Type B pancreatic cell (in vitro differentiated cells): Measurements from ENCODE around the gene TMEM97. TPM values are rescaled to one million over a fixed set of nuclear protein-coding genes. Genes with fewer than 3 reads are reported as not detected.
A peak's percentile ranks its signal among the peaks of the same experiment; 100 is the strongest.

Source experiments
- DNase-seq: peaks from one replicate; pipeline ENCODE4 v3.0.0; 2021; ENCODE audit warnings: mixed read lengths; ENCODE audit not compliant: unreplicated experiment; ENCODE audit errors: extremely low spot score
- H3K27ac Mint-ChIP-seq: 2 replicates; pipeline ENCODE4 v1.8.0; 2021; ENCODE audit warnings: mild to moderate bottlenecking, mixed read lengths
- H3K27me3 Mint-ChIP-seq: 2 replicates; pipeline ENCODE4 v1.8.0; 2021; ENCODE audit warnings: mixed read lengths
- H3K36me3 Mint-ChIP-seq: 2 replicates; pipeline ENCODE4 v1.8.0; 2021; ENCODE audit warnings: mixed read lengths
- H3K4me1 Mint-ChIP-seq: one replicate; pipeline ENCODE4 v1.8.0; 2021; ENCODE audit warnings: mixed read lengths; ENCODE audit not compliant: unreplicated experiment
- H3K4me3 Mint-ChIP-seq: 2 replicates; pipeline ENCODE4 v1.8.0; 2021; ENCODE audit warnings: mild to moderate bottlenecking, mixed read lengths
- H3K9me3 Mint-ChIP-seq: 2 replicates; pipeline ENCODE4 v1.8.0; 2021; ENCODE audit warnings: mixed read lengths
- CTCF ChIP-seq: fragments of 200-600 bp; sonication (generic); conservative IDR thresholded peaks from 2 replicates; pipeline ENCODE4 v1.5.0; 2021; ENCODE audit warnings: antibody characterized with exemption, mild to moderate bottlenecking
- total RNA-seq: library from RNA; stranded (reverse); gene quantifications from 2 replicates; pipeline ENCODE4 v1.2.1, GENCODE V29; 2021; ENCODE audit warnings: low replicate concordance

The TMEM97 gene
- total RNA-seq, 1 donor from 2014 or later: 99.9 TPM

GRCh38 chr17:28368915-28369683 is 50.1 kb downstream of the TMEM97 start:
- H3K27me3 Mint-ChIP-seq: peaks cover 12% of the 10 kb centered on the region
- peaks cover 4% of the 10 kb centered on the region for H3K36me3 Mint-ChIP-seq
- TF ChIP-seq CTCF: no peak
- no peaks in the 10 kb centered on the region for H3K9me3 Mint-ChIP-seq
- H3K4me1 Mint-ChIP-seq: peaks cover 28% of the 10 kb centered on the region
- H3K27ac Mint-ChIP-seq: no peak overlapping the region
- no peak overlapping the region for H3K4me3 Mint-ChIP-seq
- no peak for DNase-seq

DNA sequence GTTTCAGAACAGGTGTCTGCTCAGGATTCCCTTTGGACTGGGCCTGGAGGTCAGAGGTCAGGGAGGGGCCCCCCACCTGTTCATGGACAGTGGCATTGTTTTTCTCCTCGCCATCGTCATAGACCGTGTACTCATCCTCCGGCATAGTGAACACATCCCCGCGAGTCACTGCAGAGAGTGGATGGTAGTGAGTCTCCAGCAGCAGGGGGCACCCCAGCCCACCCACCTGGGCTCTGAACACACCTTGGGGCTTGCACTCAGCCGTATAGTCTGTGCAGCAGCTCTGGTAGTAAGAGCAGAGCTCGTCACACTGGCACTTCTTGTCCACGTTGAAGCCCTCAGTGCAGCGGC is 50.7 kb downstream of the TMEM97 start:
- Mint-ChIP-seq H3K27ac (peak overlapping the region; percentile 91), H3K4me3 (peak overlapping the region; percentile 79), H3K36me3 (peaks cover 4% of the 10 kb centered on the region), H3K4me1 (peaks cover 28% of the 10 kb centered on the region), H3K9me3 (no peaks in the 10 kb centered on the region), H3K27me3 (peaks cover 12% of the 10 kb centered on the region)
- no peak for TF ChIP-seq CTCF
- no peak for DNase-seq

GRCh38 chr17:28370035-28370743 is 51.2 kb downstream of the TMEM97 start, which contains the start of gene VTN:
Gene VTN (minus strand): TSS chr17:28370307. CDS start chr17:28370203, 104 bp downstream.
- no peak for DNase-seq
- peaks cover 14% of the 10 kb centered on the region for H3K27me3 Mint-ChIP-seq
- no peaks in the 10 kb centered on the region for H3K9me3 Mint-ChIP-seq
- peak within 1 kb of the TSS; percentile 92 for H3K4me3 Mint-ChIP-seq
- H3K36me3 Mint-ChIP-seq: peaks cover 4% of the 10 kb centered on the region
- peak within 1 kb of the TSS; percentile 91 for H3K27ac Mint-ChIP-seq
- H3K4me1 Mint-ChIP-seq: peaks cover 28% of the 10 kb centered on the region
- TF ChIP-seq CTCF: no peak

GRCh38 chr17:28370744-28371103 is 51.7 kb downstream of the TMEM97 start:
- no peak for TF ChIP-seq CTCF
- Mint-ChIP-seq H3K27me3 (peaks cover 14% of the 10 kb centered on the region), H3K4me1 (peaks cover 28% of the 10 kb centered on the region), H3K9me3 (no peaks in the 10 kb centered on the region), H3K27ac (peak overlapping the region; percentile 91), H3K36me3 (peaks cover 4% of the 10 kb centered on the region), H3K4me3 (peak overlapping the region; percentile 92)
- no peak for DNase-seq

DNA sequence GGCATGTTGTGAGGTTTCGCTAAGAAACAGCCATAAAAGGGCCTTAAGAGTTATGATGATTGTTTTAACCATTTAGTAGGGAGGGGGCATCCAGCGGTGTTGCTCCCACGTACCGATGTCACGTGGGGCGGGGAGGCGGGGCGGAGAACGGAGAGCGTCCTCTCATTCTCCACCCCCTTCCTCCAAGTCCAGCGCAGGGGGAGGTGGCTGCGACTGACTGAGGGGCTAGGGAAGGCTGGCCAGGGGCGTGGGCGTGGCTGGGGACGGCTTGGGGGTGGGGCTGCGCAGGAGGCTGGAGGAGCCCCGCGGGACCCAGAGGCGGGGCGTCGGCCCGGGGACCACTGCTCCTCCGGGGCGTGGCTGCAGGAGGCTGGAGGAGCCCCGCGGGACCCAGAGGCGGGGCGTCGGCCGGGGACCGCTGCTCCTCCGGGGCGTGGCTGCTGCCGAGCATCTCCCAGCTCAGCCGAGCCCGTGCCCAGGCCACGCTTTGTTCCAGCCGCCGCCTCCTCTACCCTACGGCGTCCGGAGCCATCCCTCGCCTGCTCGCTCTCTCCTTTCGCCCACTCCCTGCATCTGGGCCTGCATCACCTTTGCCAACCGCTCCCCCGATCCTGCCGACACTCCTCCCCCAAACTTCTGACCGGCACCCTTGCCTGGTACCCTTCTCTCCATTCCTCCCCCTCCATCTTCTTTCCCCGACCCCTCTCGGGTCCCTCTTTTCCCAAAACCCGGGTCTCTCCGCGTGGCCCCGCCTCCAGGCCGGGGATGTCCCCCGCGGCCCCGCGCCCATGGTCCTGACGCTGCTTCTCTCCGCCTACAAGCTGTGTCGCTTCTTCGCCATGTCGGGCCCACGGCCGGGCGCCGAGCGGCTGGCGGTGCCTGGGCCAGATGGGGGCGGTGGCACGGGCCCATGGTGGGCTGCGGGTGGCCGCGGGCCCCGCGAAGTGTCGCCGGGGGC is 52.5 kb downstream of the TMEM97 start, which contains the start of gene SARM1:
Gene SARM1 (plus strand): TSS at position 450 of the 958 bp plus-strand sequence. CDS start 339 bp downstream, at position 789.
- Mint-ChIP-seq H3K36me3 (peaks cover 4% of the 10 kb centered on the region), H3K27ac (peak within 1 kb of the TSS; percentile 91), H3K9me3 (no peaks in the 10 kb centered on the region), H3K4me3 (peak within 1 kb of the TSS; percentile 92), H3K4me1 (peaks cover 28% of the 10 kb centered on the region), H3K27me3 (peaks cover 14% of the 10 kb centered on the region)
- TF ChIP-seq CTCF: no peak
- peak; percentile 92 for DNase-seq
